Measurements from ENCODE around the gene SLC6A5. TPM values are rescaled to one million over a fixed set of nuclear protein-coding genes. Genes with fewer than 3 reads are reported as not detected.
A peak's percentile ranks its signal among the peaks of the same experiment; 100 is the strongest.
"Not testable (repeated sequence)": the region's sequence is repeated elsewhere in the genome, so short reads cannot be mapped to it uniquely, and the experiment has no call there.

The SLC6A5 gene
- total RNA-seq, 4 donors from 2014 or later: not detected

- no peaks in the 10 kb centered on the region for H3K9me3 ChIP-seq
- peak; percentile 47 for DNase-seq (ENCODE audit: extremely low spot score)
- H3K27ac ChIP-seq (replicated peaks in 1 of 4): no peak overlapping the region
- H3K4me1 ChIP-seq: no peaks in the 10 kb centered on the region
- H3K4me3 ChIP-seq: no peak overlapping the region
- 78% methylated on average over 4 of the region's 4 CpGs for WGBS
- no peaks in the 10 kb centered on the region for H3K36me3 ChIP-seq
- TF ChIP-seq CTCF (IDR thresholded peaks at IDR 0.05) (no peak), POLR2AphosphoS5 (IDR thresholded peaks at IDR 0.05) (no peak), EP300 (IDR thresholded peaks at IDR 0.05) (no peak), POLR2A (IDR thresholded peaks at IDR 0.05; ENCODE audit: low read depth) (no peak)
- peaks cover 0 to 14% (median 0%) of the 10 kb centered on the region in 4 donors for H3K27me3 ChIP-seq
- intact Hi-C loops (cut with DNase I): no loop called here
These were observed 39.7 kb upstream of the SLC6A5 start for GRCh38 chr11:20559523-20560300.

- Histone ChIP-seq H3K9me3 (no peaks in the 10 kb centered on the region), H3K4me3 (no peak overlapping the region), H3K27me3 (peaks cover 0 to 7% (median 0%) of the 10 kb centered on the region in 4 donors), H3K4me1 (no peaks in the 10 kb centered on the region), H3K36me3 (no peaks in the 10 kb centered on the region), H3K27ac (replicated peaks in 1 of 4) (no peak overlapping the region)
- 37% methylated on average over 1 of the region's 1 CpG for WGBS
- intact Hi-C loops (cut with DNase I): no loop called here
- DNase-seq (ENCODE audit: extremely low spot score): peak; percentile 66
- TF ChIP-seq POLR2A (IDR thresholded peaks at IDR 0.05; ENCODE audit: low read depth) (no peak), CTCF (IDR thresholded peaks at IDR 0.05) (no peak), EP300 (IDR thresholded peaks at IDR 0.05) (no peak), POLR2AphosphoS5 (IDR thresholded peaks at IDR 0.05) (no peak)
These were observed 37.5 kb upstream of the SLC6A5 start for GRCh38 chr11:20561915-20562314.

GRCh38 chr11:20563866-20564265 lies 35.5 kb upstream of the SLC6A5 start:
- no peak overlapping the region for H3K27ac ChIP-seq (replicated peaks in 1 of 4)
- no peaks in the 10 kb centered on the region for H3K4me1 ChIP-seq
- H3K9me3 ChIP-seq: no peaks in the 10 kb centered on the region
- no peak overlapping the region for H3K4me3 ChIP-seq
- DNase-seq (ENCODE audit: extremely low spot score): peak; percentile 29
- peaks cover 0 to 3% (median 0%) of the 10 kb centered on the region in 4 donors for H3K27me3 ChIP-seq
- H3K36me3 ChIP-seq: no peaks in the 10 kb centered on the region
- intact Hi-C loops (cut with DNase I): no loop called here
- no peak for TF ChIP-seq CTCF (IDR thresholded peaks at IDR 0.05)
- no peak for TF ChIP-seq POLR2A (IDR thresholded peaks at IDR 0.05; ENCODE audit: low read depth)
- no peak for TF ChIP-seq EP300 (IDR thresholded peaks at IDR 0.05)

GRCh38 chr11:20564846-20565635 lies 34.4 kb upstream of the SLC6A5 start:
- Histone ChIP-seq H3K9me3 (no peaks in the 10 kb centered on the region), H3K27ac (replicated peaks in 1 of 4) (no peak overlapping the region), H3K4me1 (no peaks in the 10 kb centered on the region), H3K36me3 (no peaks in the 10 kb centered on the region), H3K27me3 (no peaks in the 10 kb centered on the region), H3K4me3 (no peak overlapping the region)
- intact Hi-C loops (cut with DNase I): no loop called here
- no peak for TF ChIP-seq POLR2A (IDR thresholded peaks at IDR 0.05; ENCODE audit: low read depth)
- no peak for TF ChIP-seq POLR2AphosphoS5 (IDR thresholded peaks at IDR 0.05)
- TF ChIP-seq EP300 (IDR thresholded peaks at IDR 0.05): no peak
- TF ChIP-seq CTCF (IDR thresholded peaks at IDR 0.05): no peak
- DNase-seq (ENCODE audit: extremely low spot score): no peak
- 72% methylated on average over 1 of the region's 1 CpG for whole genome bisulfite sequencing

GRCh38 chr11:20566115-20566514 lies 33.3 kb upstream of the SLC6A5 start:
- H3K27ac ChIP-seq (replicated peaks in 1 of 4); intact Hi-C loops (cut with DNase I); H3K4me3 ChIP-seq; H3K27me3 ChIP-seq; H3K4me1 ChIP-seq; H3K36me3 ChIP-seq; H3K9me3 ChIP-seq: not testable (repeated sequence)
- 38% methylated on average over 4 of the region's 4 CpGs for WGBS
- peak; percentile 17 for DNase-seq (ENCODE audit: extremely low spot score)
